ENCODE measurements around the gene GDF10. TPM values are rescaled to one million over a fixed set of nuclear protein-coding genes. Genes with fewer than 3 reads are reported as not detected.
A peak's percentile ranks its signal among the peaks of the same experiment; 100 is the strongest.

Gene GDF10, protein sequence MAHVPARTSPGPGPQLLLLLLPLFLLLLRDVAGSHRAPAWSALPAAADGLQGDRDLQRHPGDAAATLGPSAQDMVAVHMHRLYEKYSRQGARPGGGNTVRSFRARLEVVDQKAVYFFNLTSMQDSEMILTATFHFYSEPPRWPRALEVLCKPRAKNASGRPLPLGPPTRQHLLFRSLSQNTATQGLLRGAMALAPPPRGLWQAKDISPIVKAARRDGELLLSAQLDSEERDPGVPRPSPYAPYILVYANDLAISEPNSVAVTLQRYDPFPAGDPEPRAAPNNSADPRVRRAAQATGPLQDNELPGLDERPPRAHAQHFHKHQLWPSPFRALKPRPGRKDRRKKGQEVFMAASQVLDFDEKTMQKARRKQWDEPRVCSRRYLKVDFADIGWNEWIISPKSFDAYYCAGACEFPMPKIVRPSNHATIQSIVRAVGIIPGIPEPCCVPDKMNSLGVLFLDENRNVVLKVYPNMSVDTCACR
- total RNA-seq: 10 to 100 TPM; 30.3 to 34.7 TPM
- 1 to 10 TPM; 2.3 to 3.0 TPM for polyA plus RNA-seq
- long read RNA-seq, donor 1, transcript GDF10-201 (3 exons, 2,458 nt): major isoform, 32 of 65 reads
- long read RNA-seq, donor 1, partial matches to known transcripts: 33 of 65 reads
- long read RNA-seq, donor 1, other reads (novel, unspliced or antisense): 0 of 65 reads
- long read RNA-seq, donor 2, transcript GDF10-201 (3 exons, 2,458 nt): major isoform, 12 of 32 reads
- long read RNA-seq, donor 2, partial matches to known transcripts: 20 of 32 reads
- long read RNA-seq, donor 2, other reads (novel, unspliced or antisense): 0 of 32 reads
- long read RNA-seq, donor 3, transcript GDF10-201 (3 exons, 2,458 nt): major isoform, 34 of 79 reads
- long read RNA-seq, donor 3, partial matches to known transcripts: 45 of 79 reads
- long read RNA-seq, donor 3, other reads (novel, unspliced or antisense): 0 of 79 reads
- long read RNA-seq, donor 4, transcript GDF10-201 (3 exons, 2,458 nt): major isoform, 18 of 76 reads
- long read RNA-seq, donor 4, partial matches to known transcripts: 58 of 76 reads
- long read RNA-seq, donor 4, other reads (novel, unspliced or antisense): 0 of 76 reads
- long read RNA-seq, donor 5, transcript GDF10-201 (3 exons, 2,458 nt): major isoform, 59 of 168 reads
- long read RNA-seq, donor 5, partial matches to known transcripts: 109 of 168 reads
- long read RNA-seq, donor 5, other reads (novel, unspliced or antisense): 0 of 168 reads

DNA sequence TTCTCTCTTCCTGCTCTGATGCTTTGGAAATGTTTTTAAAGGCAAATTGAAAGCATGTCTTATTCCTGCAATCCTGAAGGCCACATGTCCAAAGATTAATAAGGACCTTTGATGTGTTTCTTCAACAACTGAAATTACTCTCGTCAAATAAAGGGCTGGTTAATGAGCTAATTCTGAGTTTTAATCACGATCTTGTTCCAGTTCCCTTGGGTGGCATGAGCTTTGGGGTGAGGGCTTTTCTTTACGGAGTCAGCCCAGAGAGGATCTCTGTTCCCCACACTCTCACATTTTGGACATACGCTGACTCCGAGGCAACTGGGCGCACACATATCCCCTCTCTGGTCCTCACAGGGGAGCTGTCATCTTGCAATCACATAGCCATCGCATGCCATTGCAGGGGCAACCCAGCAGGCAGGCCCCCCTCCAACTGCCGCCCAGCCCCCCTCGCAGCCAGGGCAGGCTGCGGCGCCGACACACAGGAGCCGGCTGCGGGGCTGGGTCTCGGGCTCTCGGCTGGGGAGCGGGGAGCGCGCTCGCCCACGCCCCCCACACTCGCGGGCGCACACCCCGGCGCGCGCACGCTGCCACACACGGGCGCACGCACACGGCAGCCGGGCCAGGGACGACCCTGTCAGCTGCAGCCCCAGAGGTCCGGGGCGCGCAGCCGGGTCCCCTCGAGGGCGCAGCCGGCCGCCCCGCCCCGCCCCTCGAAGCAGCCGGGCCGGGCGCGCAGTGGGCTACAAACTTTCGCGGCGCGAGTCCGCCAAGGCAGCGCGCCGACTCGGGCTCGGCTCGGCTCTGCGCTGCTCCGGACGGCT, at the start of gene GDF10:
GDF10 (plus strand) TSS at position 587 of the 818 bp plus-strand sequence. CDS start 455 bp downstream, outside the sequence.
- DNase-seq (peak; percentile 63 to 81 (median 68)), ATAC-seq (ENCODE audit: insufficient read depth, low FRiP score) (no peak)
- Histone ChIP-seq H3K27ac (ENCODE audit: low read depth in 1 of 2, low read length in 1 of 2) (peak within 1 kb of the TSS in 1 of 2 donors; percentile 38), H3K36me3 (ENCODE audit: control insufficient read depth in 4 of 4, insufficient read depth in 4 of 4, low read length in 4 of 4) (peaks cover 0 to 30% (median 6%) of the 10 kb centered on the region in 4 donors), H3K9me3 (ENCODE audit: control insufficient read depth in 4 of 4, insufficient read depth in 3 of 4, low read length in 3 of 4) (peaks cover 0 to 3% (median 0%) of the 10 kb centered on the region in 4 donors), H3K27me3 (ENCODE audit: control insufficient read depth in 3 of 3, insufficient read depth in 3 of 3, low read length in 2 of 3) (peaks cover 0 to 12% (median 9%) of the 10 kb centered on the region in 3 donors), H3K9ac (ENCODE audit: insufficient read depth in 1 of 2, low read length in 2 of 2) (peak within 1 kb of the TSS; percentile 12 to 76), H3K4me3 (peak within 1 kb of the TSS; percentile 16), H3K4me1 (ENCODE audit: control insufficient read depth in 5 of 5, insufficient read depth in 5 of 5, low read length in 5 of 5) (peaks cover 0 to 83% (median 33%) of the 10 kb centered on the region in 5 donors)
- TF ChIP-seq, protein P1, sequence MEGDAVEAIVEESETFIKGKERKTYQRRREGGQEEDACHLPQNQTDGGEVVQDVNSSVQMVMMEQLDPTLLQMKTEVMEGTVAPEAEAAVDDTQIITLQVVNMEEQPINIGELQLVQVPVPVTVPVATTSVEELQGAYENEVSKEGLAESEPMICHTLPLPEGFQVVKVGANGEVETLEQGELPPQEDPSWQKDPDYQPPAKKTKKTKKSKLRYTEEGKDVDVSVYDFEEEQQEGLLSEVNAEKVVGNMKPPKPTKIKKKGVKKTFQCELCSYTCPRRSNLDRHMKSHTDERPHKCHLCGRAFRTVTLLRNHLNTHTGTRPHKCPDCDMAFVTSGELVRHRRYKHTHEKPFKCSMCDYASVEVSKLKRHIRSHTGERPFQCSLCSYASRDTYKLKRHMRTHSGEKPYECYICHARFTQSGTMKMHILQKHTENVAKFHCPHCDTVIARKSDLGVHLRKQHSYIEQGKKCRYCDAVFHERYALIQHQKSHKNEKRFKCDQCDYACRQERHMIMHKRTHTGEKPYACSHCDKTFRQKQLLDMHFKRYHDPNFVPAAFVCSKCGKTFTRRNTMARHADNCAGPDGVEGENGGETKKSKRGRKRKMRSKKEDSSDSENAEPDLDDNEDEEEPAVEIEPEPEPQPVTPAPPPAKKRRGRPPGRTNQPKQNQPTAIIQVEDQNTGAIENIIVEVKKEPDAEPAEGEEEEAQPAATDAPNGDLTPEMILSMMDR (IDR thresholded peaks at IDR 0.05; ENCODE audit: control extremely low read depth, extremely low read depth): no peak
- WGBS, 2 donors: 6 to 13% methylated on average over 28 to 64 of the region's 64 CpGs

DNA sequence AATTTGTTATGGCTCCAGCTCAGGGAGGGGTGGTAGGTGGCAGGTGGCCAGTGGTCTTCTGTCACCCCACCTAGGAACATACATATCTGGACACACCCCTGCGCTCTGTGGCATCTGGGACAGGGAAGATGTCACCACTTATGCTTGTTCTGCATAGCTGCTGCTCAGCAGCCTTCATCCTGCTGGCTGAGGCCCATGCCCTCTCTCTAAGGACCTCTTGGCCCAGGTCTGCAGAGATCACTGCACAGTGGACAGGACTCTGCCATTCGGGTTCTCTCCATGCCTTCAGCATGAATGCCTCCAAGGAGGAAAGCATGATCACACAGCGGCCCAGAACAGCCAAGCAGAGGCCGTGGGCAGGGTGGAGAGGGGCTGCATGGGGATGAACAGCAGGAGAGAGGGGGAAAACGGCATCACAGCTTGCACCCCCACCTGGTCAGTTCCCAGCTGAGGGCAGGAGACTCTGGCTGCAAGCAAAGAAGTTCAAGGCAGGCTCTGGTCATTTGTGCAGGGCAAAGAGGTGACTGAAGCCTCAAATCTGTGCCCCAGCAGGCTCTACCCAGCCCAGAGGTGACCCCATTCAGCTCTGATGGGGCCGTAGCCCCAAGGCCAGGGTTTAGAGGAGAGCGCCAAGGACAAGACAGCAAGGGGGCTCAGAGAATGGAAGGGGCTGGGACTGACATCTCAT, 47.8 kb upstream of the GDF10 start:
- Histone ChIP-seq H3K9me3 (ENCODE audit: control insufficient read depth in 4 of 4, insufficient read depth in 3 of 4, low read length in 3 of 4) (peaks cover 0 to 2% (median 0%) of the 10 kb centered on the region in 4 donors), H3K4me3 (no peak overlapping the region), H3K9ac (ENCODE audit: insufficient read depth in 1 of 2, low read length in 2 of 2) (no peak overlapping the region), H3K27me3 (ENCODE audit: control insufficient read depth in 3 of 3, insufficient read depth in 3 of 3, low read length in 2 of 3) (no peaks in the 10 kb centered on the region), H3K4me1 (ENCODE audit: control insufficient read depth in 5 of 5, insufficient read depth in 5 of 5, low read length in 5 of 5) (peaks cover 0 to 8% (median 0%) of the 10 kb centered on the region in 5 donors), H3K27ac (ENCODE audit: low read depth in 1 of 2, low read length in 1 of 2) (no peak overlapping the region), H3K36me3 (ENCODE audit: control insufficient read depth in 4 of 4, insufficient read depth in 4 of 4, low read length in 4 of 4) (no peaks in the 10 kb centered on the region)
- DNase-seq (no peak), ATAC-seq (ENCODE audit: insufficient read depth, low FRiP score) (no peak)
- WGBS, 2 donors: 76 to 81% methylated on average over 7 of the region's 7 CpGs
- TF ChIP-seq, protein P1 (IDR thresholded peaks at IDR 0.05; ENCODE audit: control extremely low read depth, extremely low read depth): no peak
